Neural progenitor cell (in vitro differentiated cells): Measurements from ENCODE around the gene DACT1. TPM values are rescaled to one million over a fixed set of nuclear protein-coding genes. Genes with fewer than 3 reads are reported as not detected.
"Not testable (repeated sequence)": the region's sequence is repeated elsewhere in the genome, so short reads cannot be mapped to it uniquely, and the experiment has no call there.

Experiments
- DNase-seq: peaks from one replicate; pipeline ENCODE4 v3.0.0-alpha.2; 2016; ENCODE audit warnings: low spot score
- H2AFZ ChIP-seq: fragments of 200-600 bp; sonication (generic); replicated peaks from 2 replicates; pipeline ENCODE4 v1.6.1; 2016; ENCODE audit warnings: antibody characterized with exemption
- H3F3A ChIP-seq: fragments of 200-600 bp; sonication (generic); 2 replicates; pipeline ENCODE4 v1.6.1; 2016; ENCODE audit warnings: antibody characterized with exemption, low read depth
- H3K27ac ChIP-seq: fragments of 200-600 bp; sonication (generic); 2 replicates; pipeline ENCODE4 v1.5.1; 2016; ENCODE audit warnings: mild to moderate bottlenecking
- H3K27me3 ChIP-seq: fragments of 200-600 bp; sonication (generic); 2 replicates; pipeline ENCODE4 v1.6.1; 2016; ENCODE audit warnings: mild to moderate bottlenecking, moderate library complexity
- H3K36me3 ChIP-seq: fragments of 200-600 bp; sonication (generic); 2 replicates; pipeline ENCODE4 v1.5.1; 2016
- H3K4me1 ChIP-seq: fragments of 200-600 bp; sonication (generic); 2 replicates; pipeline ENCODE4 v1.6.1; 2016; ENCODE audit warnings: mixed run types
- H3K4me2 ChIP-seq: fragments of 200-600 bp; sonication (generic); 2 replicates; pipeline ENCODE4 v1.6.1; 2016
- H3K4me3 ChIP-seq: fragments of 200-600 bp; sonication (generic); 2 replicates; pipeline ENCODE4 v1.5.1; 2016
- H3K79me2 ChIP-seq: fragments of 200-600 bp; sonication (generic); 2 replicates; pipeline ENCODE4 v1.6.1; 2016; ENCODE audit warnings: low read depth
- H3K9ac ChIP-seq: fragments of 200-600 bp; sonication (generic); 2 replicates; pipeline ENCODE4 v1.6.1; 2016
- H3K9me3 ChIP-seq: fragments of 200-600 bp; sonication (generic); 2 replicates; pipeline ENCODE4 v1.5.1; 2016; ENCODE audit warnings: low read depth
- H4K20me1 ChIP-seq: fragments of 200-600 bp; sonication (generic); 2 replicates; pipeline ENCODE4 v1.6.1; 2016; ENCODE audit warnings: low read depth
- H3K27ac Mint-ChIP-seq: 3 replicates; pipeline ENCODE4 v1.8.0; 2021; ENCODE audit warnings: mixed read lengths
- H3K27me3 Mint-ChIP-seq: 2 replicates; pipeline ENCODE4 v1.8.0; 2022; ENCODE audit warnings: low read depth, mild to moderate bottlenecking, inconsistent platforms, moderate library complexity, mixed read lengths; ENCODE audit not compliant: insufficient read depth
- H3K36me3 Mint-ChIP-seq: 3 replicates; pipeline ENCODE4 v1.8.0; 2021; ENCODE audit warnings: mixed read lengths
- H3K4me1 Mint-ChIP-seq: 3 replicates; pipeline ENCODE4 v1.8.0; 2021; ENCODE audit warnings: mixed read lengths
- H3K4me3 Mint-ChIP-seq: 3 replicates; pipeline ENCODE4 v1.8.0; 2021; ENCODE audit warnings: mild to moderate bottlenecking, moderate library complexity, mixed read lengths
- H3K9me3 Mint-ChIP-seq: 3 replicates; pipeline ENCODE4 v1.8.0; 2020; ENCODE audit warnings: mixed read lengths
- EZH2 ChIP-seq: fragments of 200-600 bp; sonication (generic); IDR thresholded peaks from 2 replicates; pipeline ENCODE4 v1.6.1; 2017; ENCODE audit warnings: antibody characterized with exemption, mild to moderate bottlenecking, moderate library complexity
- EZH2phosphoT487 ChIP-seq: fragments of 200-600 bp; sonication (generic); IDR thresholded peaks from 2 replicates; pipeline ENCODE4 v1.6.1; 2017; ENCODE audit warnings: antibody characterized with exemption
- total RNA-seq: library from RNA; depleted of rRNA; stranded (reverse); fragments of >200 nt; gene quantifications from 2 replicates; pipeline ENCODE4 v1.2.3, GENCODE V29; 2015; ENCODE audit warnings: low replicate concordance
- TF ChIP-seq, protein P1 (sequence below): fragments of 200-600 bp; sonication (generic); IDR thresholded peaks from 2 replicates; pipeline ENCODE4 v1.5.1; 2017; ENCODE audit warnings: antibody characterized with exemption, mild to moderate bottlenecking

Gene DACT1, protein sequence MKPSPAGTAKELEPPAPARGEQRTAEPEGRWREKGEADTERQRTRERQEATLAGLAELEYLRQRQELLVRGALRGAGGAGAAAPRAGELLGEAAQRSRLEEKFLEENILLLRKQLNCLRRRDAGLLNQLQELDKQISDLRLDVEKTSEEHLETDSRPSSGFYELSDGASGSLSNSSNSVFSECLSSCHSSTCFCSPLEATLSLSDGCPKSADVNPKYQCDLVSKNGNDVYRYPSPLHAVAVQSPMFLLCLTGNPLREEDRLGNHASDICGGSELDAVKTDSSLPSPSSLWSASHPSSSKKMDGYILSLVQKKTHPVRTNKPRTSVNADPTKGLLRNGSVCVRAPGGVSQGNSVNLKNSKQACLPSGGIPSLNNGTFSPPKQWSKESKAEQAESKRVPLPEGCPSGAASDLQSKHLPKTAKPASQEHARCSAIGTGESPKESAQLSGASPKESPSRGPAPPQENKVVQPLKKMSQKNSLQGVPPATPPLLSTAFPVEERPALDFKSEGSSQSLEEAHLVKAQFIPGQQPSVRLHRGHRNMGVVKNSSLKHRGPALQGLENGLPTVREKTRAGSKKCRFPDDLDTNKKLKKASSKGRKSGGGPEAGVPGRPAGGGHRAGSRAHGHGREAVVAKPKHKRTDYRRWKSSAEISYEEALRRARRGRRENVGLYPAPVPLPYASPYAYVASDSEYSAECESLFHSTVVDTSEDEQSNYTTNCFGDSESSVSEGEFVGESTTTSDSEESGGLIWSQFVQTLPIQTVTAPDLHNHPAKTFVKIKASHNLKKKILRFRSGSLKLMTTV
- total RNA-seq: 3.3 and 3.4 TPM in 2 replicates

DNA sequence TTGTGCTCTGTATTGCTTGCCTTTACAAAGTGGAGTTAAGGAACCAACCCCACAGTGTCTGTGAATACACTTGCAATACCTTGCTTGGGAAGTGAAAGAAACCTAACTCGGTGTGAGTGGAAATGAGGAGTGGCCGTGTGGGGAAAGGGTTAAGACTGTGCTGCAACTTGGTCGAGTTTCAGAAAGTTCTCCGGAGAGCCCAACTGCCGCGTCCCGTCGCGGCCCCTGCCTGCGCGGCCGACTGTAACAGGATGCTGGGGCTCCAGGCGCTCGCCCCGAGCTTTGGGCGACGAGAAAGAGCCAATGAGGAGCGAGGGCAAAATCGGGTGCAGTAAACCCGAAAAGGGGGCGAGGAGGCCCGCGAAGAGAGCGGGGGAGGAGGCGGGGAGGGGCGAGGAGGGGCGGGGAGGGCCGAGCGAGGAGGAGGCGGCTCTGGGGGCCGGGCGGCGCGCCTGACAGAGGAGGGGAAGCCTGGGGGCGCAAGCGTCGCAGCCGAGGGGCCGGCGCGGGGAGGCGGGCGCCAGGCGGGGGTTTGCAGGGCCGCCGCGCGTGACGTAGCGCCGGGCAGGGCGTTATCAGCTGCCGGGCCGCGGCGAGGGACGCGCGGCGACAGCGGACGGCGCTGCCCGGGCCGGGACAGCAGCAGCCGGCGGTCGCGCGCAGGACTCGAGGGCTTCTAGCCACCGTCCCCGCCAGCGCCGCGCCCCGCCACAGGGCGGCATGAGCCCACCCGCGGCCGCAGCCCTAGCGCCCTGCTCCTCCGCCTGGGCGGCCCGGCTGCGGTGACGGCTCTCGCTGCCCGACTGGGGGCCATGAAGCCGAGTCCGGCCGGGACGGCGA, at the start of gene DACT1:
TSS of gene DACT1 (plus strand) at position 572 of the 840 bp plus-strand sequence. CDS start at position 813, 241 bp downstream.
- peaks cover 47% of the 10 kb centered on the region for H3K4me1 Mint-ChIP-seq
- peak within 1 kb of the TSS; percentile 99 for H3K4me2 ChIP-seq
- peak; percentile 90 for DNase-seq

DNA sequence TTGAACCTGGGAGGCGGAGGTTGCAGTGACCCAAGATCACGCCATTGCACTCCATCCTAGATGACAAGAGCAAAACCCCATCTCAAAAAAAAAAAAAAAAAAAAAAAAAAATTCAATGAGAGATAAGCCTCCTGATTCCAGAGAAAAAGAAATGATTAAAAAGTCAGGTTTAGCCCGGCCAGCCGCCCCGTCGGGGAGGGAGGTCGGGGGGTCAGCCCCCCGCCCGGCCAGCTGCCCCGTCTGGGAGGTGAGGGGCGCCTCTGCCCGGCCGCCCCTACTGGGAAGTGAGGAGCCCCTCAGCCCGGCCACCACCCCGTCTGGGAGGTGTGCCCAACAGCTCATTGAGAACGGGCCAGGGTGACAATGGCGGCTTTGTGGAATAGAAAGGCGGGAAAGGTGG, 49.4 kb upstream of the DACT1 start:
- H3K27me3 ChIP-seq, H3K9me3 Mint-ChIP-seq, H3K4me1 Mint-ChIP-seq, H3K79me2 ChIP-seq, H3K9ac ChIP-seq, H3K27me3 Mint-ChIP-seq, H3K27ac ChIP-seq, H3K4me3 ChIP-seq, H4K20me1 ChIP-seq, H3K36me3 ChIP-seq, H3K4me3 Mint-ChIP-seq, H3K4me2 ChIP-seq, DNase-seq, H3F3A ChIP-seq, H3K4me1 ChIP-seq, H3K9me3 ChIP-seq, H3K36me3 Mint-ChIP-seq, H2AFZ ChIP-seq, H3K27ac Mint-ChIP-seq: not testable (repeated sequence)

More for the DNA sequence above, at the start of gene DACT1:
- Histone ChIP-seq H3K79me2 (no peaks in the 10 kb centered on the region), H2AFZ (peak within 1 kb of the TSS; percentile 93), H3K4me3 (peak within 1 kb of the TSS; percentile 76), H3K4me1 (peaks cover 36% of the 10 kb centered on the region), H3F3A (peaks cover 39% of the 10 kb centered on the region), H3K9me3 (no peaks in the 10 kb centered on the region), H3K9ac (no peak within 1 kb of the TSS), H4K20me1 (no peaks in the 10 kb centered on the region), H3K36me3 (no peaks in the 10 kb centered on the region), H3K27ac (no peak within 1 kb of the TSS), H3K27me3 (peaks cover 74% of the 10 kb centered on the region)
- Mint-ChIP-seq H3K27me3 (peaks cover 8% of the 10 kb centered on the region), H3K27ac (peak within 1 kb of the TSS; percentile 55), H3K4me3 (peak within 1 kb of the TSS; percentile 92), H3K9me3 (no peaks in the 10 kb centered on the region), H3K36me3 (peaks cover 3% of the 10 kb centered on the region)
- no peak for TF ChIP-seq EZH2
- peak; percentile 53 for TF ChIP-seq EZH2phosphoT487

DNA sequence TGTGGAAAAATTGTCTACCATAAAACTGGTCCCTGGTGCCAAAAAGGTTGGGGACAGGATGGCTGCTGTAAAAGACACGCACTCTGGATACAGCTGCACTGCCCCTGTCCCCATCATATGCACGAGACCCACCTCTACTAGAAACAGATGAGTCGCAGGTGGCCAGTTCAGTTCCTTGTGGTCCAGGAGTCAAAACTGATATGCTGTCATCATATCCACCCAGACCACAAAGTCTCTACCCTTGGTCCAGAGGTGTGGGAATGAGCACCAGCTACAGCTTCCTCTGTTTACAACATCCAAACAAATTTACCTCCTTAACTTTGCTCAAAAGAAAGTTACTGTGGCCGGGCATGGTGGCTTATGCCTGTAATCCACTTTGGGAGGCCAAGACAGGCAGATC, 43.8 kb upstream of the DACT1 start:
- H3K36me3 ChIP-seq: no peaks in the 10 kb centered on the region
- H3K4me1 ChIP-seq: no peaks in the 10 kb centered on the region
- Mint-ChIP-seq H3K27ac (no peak overlapping the region), H3K36me3 (no peaks in the 10 kb centered on the region), H3K4me1 (no peaks in the 10 kb centered on the region), H3K4me3 (no peak overlapping the region), H3K9me3 (peaks cover 4% of the 10 kb centered on the region), H3K27me3 (peaks cover 4% of the 10 kb centered on the region)
- H3K4me2 ChIP-seq: no peak overlapping the region
- H3K9me3 ChIP-seq: no peaks in the 10 kb centered on the region
- no peaks in the 10 kb centered on the region for H3K27me3 ChIP-seq
- H2AFZ ChIP-seq: no peak overlapping the region
- H4K20me1 ChIP-seq: no peaks in the 10 kb centered on the region
- H3F3A ChIP-seq: no peaks in the 10 kb centered on the region
- H3K4me3 ChIP-seq: no peak overlapping the region
- no peaks in the 10 kb centered on the region for H3K79me2 ChIP-seq
- no peak overlapping the region for H3K27ac ChIP-seq
- H3K9ac ChIP-seq: no peak overlapping the region
- DNase-seq: no peak
- TF ChIP-seq EZH2 (no peak), EZH2phosphoT487 (no peak)
- TF ChIP-seq, protein P1, sequence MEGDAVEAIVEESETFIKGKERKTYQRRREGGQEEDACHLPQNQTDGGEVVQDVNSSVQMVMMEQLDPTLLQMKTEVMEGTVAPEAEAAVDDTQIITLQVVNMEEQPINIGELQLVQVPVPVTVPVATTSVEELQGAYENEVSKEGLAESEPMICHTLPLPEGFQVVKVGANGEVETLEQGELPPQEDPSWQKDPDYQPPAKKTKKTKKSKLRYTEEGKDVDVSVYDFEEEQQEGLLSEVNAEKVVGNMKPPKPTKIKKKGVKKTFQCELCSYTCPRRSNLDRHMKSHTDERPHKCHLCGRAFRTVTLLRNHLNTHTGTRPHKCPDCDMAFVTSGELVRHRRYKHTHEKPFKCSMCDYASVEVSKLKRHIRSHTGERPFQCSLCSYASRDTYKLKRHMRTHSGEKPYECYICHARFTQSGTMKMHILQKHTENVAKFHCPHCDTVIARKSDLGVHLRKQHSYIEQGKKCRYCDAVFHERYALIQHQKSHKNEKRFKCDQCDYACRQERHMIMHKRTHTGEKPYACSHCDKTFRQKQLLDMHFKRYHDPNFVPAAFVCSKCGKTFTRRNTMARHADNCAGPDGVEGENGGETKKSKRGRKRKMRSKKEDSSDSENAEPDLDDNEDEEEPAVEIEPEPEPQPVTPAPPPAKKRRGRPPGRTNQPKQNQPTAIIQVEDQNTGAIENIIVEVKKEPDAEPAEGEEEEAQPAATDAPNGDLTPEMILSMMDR: no peak

DNA sequence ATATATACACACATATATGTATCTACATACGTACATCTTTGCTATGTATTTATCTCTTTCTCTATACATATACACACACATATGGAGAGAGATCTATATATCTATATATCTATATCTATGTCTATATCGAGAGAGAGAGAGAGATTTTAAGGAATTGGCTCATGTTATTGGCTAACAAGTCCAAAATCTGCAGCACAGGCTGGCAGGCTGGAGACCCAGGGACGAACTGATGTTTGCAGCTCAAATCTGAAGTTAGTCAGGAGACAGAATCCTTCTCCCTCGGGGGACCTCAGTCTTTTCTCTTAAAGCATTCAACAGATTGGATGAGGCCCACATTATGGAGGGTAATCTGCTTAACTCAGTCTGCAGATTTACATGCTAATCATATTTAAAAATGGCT, 40.7 kb upstream of the DACT1 start:
- no peaks in the 10 kb centered on the region for H3K4me1 Mint-ChIP-seq
- Histone ChIP-seq H3K4me3 (no peak overlapping the region), H3K79me2 (no peaks in the 10 kb centered on the region), H3K9me3 (no peaks in the 10 kb centered on the region), H4K20me1 (no peaks in the 10 kb centered on the region), H3K4me2 (no peak overlapping the region), H3F3A (no peaks in the 10 kb centered on the region), H2AFZ (no peak overlapping the region), H3K27me3 (no peaks in the 10 kb centered on the region), H3K9ac (no peak overlapping the region), H3K27ac (no peak overlapping the region), H3K36me3 (no peaks in the 10 kb centered on the region), H3K4me1 (no peaks in the 10 kb centered on the region)
- TF ChIP-seq, protein P1: no peak
- TF ChIP-seq EZH2: no peak
- no peak for DNase-seq
- H3K4me3 Mint-ChIP-seq: no peak overlapping the region
- no peaks in the 10 kb centered on the region for H3K27me3 Mint-ChIP-seq
- no peak overlapping the region for H3K27ac Mint-ChIP-seq
- no peaks in the 10 kb centered on the region for H3K36me3 Mint-ChIP-seq
- H3K9me3 Mint-ChIP-seq: no peaks in the 10 kb centered on the region
